ENCODE measurements around the gene GSTK1.

GRCh38 chr7:143283381-143283780 lies 20.1 kb downstream of the GSTK1 start:
- no peak for TF ChIP-seq POLR2A (IDR thresholded peaks at IDR 0.05)
- TF ChIP-seq CTCF (IDR thresholded peaks at IDR 0.05): no peak

All from lower leg skin (tissue), 3 donors.